Stimulated activated CD4-positive, alpha-beta T cell treated with anti-CD3 and anti-CD28 coated beads, Interleukin-12 subunit alpha, Interleukin-12 subunit beta, amount 100 ng/mL, for 4 hours (primary cell): ENCODE measurements around the gene ZFYVE21.

ENCODE experiments used
- DNase-seq: peaks from one replicate; pipeline ENCODE4 v3.0.0-alpha.2; 2020

ZFYVE21 gene

GRCh38 chr14:103739466-103739792, 23.8 kb downstream of the ZFYVE21 start:
- DNase-seq, result no peak

GRCh38 chr14:103739793-103740501, 24.3 kb downstream of the ZFYVE21 start:
- no peak for DNase-seq

- no peak for DNase-seq
Observed at GRCh38 chr14:103740991-103741689, 25.5 kb downstream of the ZFYVE21 start.

- DNase-seq, result no peak
Observed at GRCh38 chr14:103741876-103742275, 26.3 kb downstream of the ZFYVE21 start.

GRCh38 chr14:103742499-103743255, 27.1 kb downstream of the ZFYVE21 start:
- DNase-seq, result no peak

GRCh38 chr14:103743691-103744090, 28.1 kb downstream of the ZFYVE21 start:
- DNase-seq, result no peak

GRCh38 chr14:103744621-103745395, 29.2 kb downstream of the ZFYVE21 start:
- DNase-seq, result no peak

GRCh38 chr14:103745424-103745823, 29.8 kb downstream of the ZFYVE21 start:
- DNase-seq, result no peak

- DNase-seq, result no peak
Observed at GRCh38 chr14:103746701-103747100, 31.1 kb downstream of the ZFYVE21 start.

- peak; percentile 28 for DNase-seq
Observed at GRCh38 chr14:103748534-103748857, 32.9 kb downstream of the ZFYVE21 start.

GRCh38 chr14:103749452-103749851, 33.8 kb downstream of the ZFYVE21 start:
- DNase-seq, result no peak

GRCh38 chr14:103749860-103750259, 34.2 kb downstream of the ZFYVE21 start:
- DNase-seq, result no peak

GRCh38 chr14:103753774-103754173, 38.2 kb downstream of the ZFYVE21 start:
- DNase-seq, result no peak

GRCh38 chr14:103755060-103755459, 39.5 kb downstream of the ZFYVE21 start:
- DNase-seq, result no peak

GRCh38 chr14:103758059-103758776, 42.6 kb downstream of the ZFYVE21 start:
- no peak for DNase-seq

GRCh38 chr14:103762036-103762435, 46.4 kb downstream of the ZFYVE21 start:
- no peak for DNase-seq

- DNase-seq, result no peak
Observed at GRCh38 chr14:103762541-103762940, 46.9 kb downstream of the ZFYVE21 start.

- DNase-seq, result no peak
Observed at GRCh38 chr14:103763730-103764488, 48.3 kb downstream of the ZFYVE21 start.

- no peak for DNase-seq
Observed at GRCh38 chr14:103765526-103765925, 49.9 kb downstream of the ZFYVE21 start.

GRCh38 chr14:103767336-103767894, 51.8 kb downstream of the ZFYVE21 start:
- DNase-seq, result no peak

- no peak for DNase-seq
Observed at GRCh38 chr14:103770500-103770899, 54.9 kb downstream of the ZFYVE21 start.
